Measurements from ENCODE around the gene BNIP3. TPM values are rescaled to one million over a fixed set of nuclear protein-coding genes. Genes with fewer than 3 reads are reported as not detected.

Gene BNIP3
- total and polyA plus RNA-seq, 2 of the 13 experiments (the other 11 are each of a cell fraction or from before 2014, with no cell fraction given), result 73.7 to 223 TPM

DNA sequence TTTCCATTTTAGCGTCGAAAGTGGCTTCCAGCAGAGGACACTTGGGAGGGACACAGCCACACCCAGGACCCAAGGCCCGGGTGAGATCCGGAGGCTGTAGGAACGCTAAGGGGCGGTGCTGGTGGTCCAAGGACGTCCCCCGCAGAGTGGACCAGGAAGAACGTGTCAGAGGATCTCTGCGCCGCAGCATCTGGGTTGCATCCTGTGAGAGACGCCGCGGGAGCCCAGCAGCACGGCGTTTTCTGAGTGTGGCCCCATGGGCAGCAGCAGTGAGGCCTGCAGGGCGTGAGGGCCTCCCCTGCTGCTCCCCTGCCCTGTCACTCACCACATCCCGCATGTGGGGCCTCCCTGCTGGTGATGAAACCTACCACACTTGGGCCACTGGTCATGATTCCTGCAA is 40.5 kb upstream of the BNIP3 start:
- Histone ChIP-seq H3K9me3 (ENCODE audit: low read length) (no peaks in the 10 kb centered on the region), H3K4me3 (replicated peaks in 1 of 3; ENCODE audit: insufficient read depth in 1 of 3, low read depth in 2 of 3, low read length in 3 of 3) (no peak overlapping the region), H3K4me1 (ENCODE audit: insufficient read depth, low read length) (peaks cover 14% of the 10 kb centered on the region), H3K79me2 (ENCODE audit: insufficient read depth, low read length) (no peaks in the 10 kb centered on the region), H3K9ac (ENCODE audit: insufficient read depth, low read depth, low read length) (no peak overlapping the region), H3K36me3 (replicated peaks in 1 of 2; ENCODE audit: control insufficient read depth in 1 of 2, insufficient read depth in 2 of 2, low read length in 2 of 2) (no peaks in the 10 kb centered on the region), H2AFZ (ENCODE audit: low read length) (no peak overlapping the region), H3K27ac (ENCODE audit: extremely low read length, insufficient read depth, low read length) (no peak overlapping the region), H4K20me1 (ENCODE audit: insufficient read depth, low read length) (no peaks in the 10 kb centered on the region), H3K27me3 (ENCODE audit: control insufficient read depth in 1 of 2, insufficient read depth in 2 of 2, low read length in 2 of 2) (peaks cover 2 to 26% of the 10 kb centered on the region in 2 experiments), H3K4me2 (ENCODE audit: low read depth, low read length) (no peak overlapping the region)
- CTCF ChIA-PET (ENCODE audit: low intra/inter-chr PET ratio, low total read pairs), result interaction anchor here (1.6 kb wide), 1 partner anchor 137 kb away, joined by 16 read pairs; no protein-coding TSS in a partner anchor
- intact Hi-C loops (cut with micrococcal nuclease; ENCODE audit: unreplicated experiment) (loop anchor here (2.0 kb wide), 2 partner anchors 25 to 43 kb away; no protein-coding TSS in a partner anchor), in situ Hi-C loops (cut with HindIII; ENCODE audit: extremely low pct_ligation_motif_present, low pct_unique_long_range_greater_than_20kb) (loop anchor here (5.0 kb wide), 2 partner anchors 45 to 130 kb away; no protein-coding TSS in a partner anchor)
- no peak for DNase-seq (ENCODE audit: low spot score)
- POLR2A ChIA-PET, result no interaction called here
- no peak for FAIRE-seq
- TF ChIP-seq ZHX2 (IDR thresholded peaks at IDR 0.05; ENCODE audit: low read depth) (no peak), ZHX2 (CRISPR knock-in tag; IDR thresholded peaks at IDR 0.05; ENCODE audit: borderline replicate concordance) (no peak), E2F1 (CRISPR knock-in tag; IDR thresholded peaks at IDR 0.05) (no peak), FLYWCH1 (CRISPR knock-in tag; IDR thresholded peaks at IDR 0.05) (no peak), EHMT2 (IDR thresholded peaks at IDR 0.05; ENCODE audit: borderline replicate concordance, low read depth, low read length) (no peak), TMF1 (CRISPR knock-in tag; IDR thresholded peaks at IDR 0.05; ENCODE audit: low read depth) (no peak), ATRX (CRISPR knock-in tag; IDR thresholded peaks at IDR 0.05; ENCODE audit: borderline replicate concordance) (no peak)
- BruUV-seq (replicated peaks), result no TSS peak
- ATAC-seq, result no peak
- 73% methylated on average over 13 of the region's 18 CpGs for WGBS (ENCODE audit: low lambda C conversion rate)

Measured in HepG2 (cell line).